Measurements from ENCODE around the gene KRTAP5-9.

KRTAP5-9 gene

DNA sequence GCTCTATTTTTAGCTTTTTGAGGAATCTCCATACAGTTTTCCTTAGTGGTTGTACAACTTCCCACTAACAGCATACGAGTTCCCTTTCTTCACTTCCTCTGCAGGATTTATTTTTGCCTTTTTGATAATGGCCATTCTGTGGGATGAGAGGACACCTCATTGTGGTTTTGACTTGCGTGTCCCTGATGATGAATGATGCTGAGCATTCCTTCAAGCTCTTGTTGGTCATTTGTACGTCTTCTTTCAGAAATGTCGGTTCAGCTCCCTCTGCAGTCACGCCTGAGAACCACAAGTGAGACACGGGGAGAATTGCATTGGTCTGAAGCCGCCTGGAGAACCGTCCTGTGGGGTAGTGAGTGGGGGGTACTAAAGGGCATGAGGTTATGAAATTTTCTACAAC is 15.2 kb downstream of the KRTAP5-9 start:
- Histone ChIP-seq H2BK15ac (ENCODE audit: low read length) (no peak overlapping the region), H3K14ac (ENCODE audit: low read length) (no peak overlapping the region), H3K27ac (replicated peaks; ENCODE audit: low read length) (no peak overlapping the region), H3K9me3 (replicated peaks in 1 of 2; ENCODE audit: control insufficient read depth in 2 of 2, insufficient read depth in 1 of 2, low read depth in 1 of 2, low read length in 2 of 2) (no peaks in the 10 kb centered on the region), H2BK120ac (ENCODE audit: low read depth, low read length) (no peak overlapping the region), H3K79me1 (ENCODE audit: low read depth, low read length) (no peaks in the 10 kb centered on the region), H2BK5ac (ENCODE audit: low read length) (no peak overlapping the region), H3K18ac (ENCODE audit: low read length) (no peak overlapping the region), H3K23ac (ENCODE audit: low read depth, low read length, poor library complexity) (no peak overlapping the region), H2BK12ac (ENCODE audit: low read length) (no peak overlapping the region), H3K36me3 (replicated peaks in 1 of 2; ENCODE audit: control insufficient read depth in 2 of 2, insufficient read depth in 2 of 2, low read length in 2 of 2) (no peaks in the 10 kb centered on the region), H4K8ac (ENCODE audit: low read depth, low read length) (no peak overlapping the region), H4K91ac (ENCODE audit: low read depth, low read length, poor library complexity) (no peak overlapping the region), H3K4me1 (ENCODE audit: control insufficient read depth in 2 of 2, insufficient read depth in 1 of 2, low read depth in 1 of 2, low read length in 2 of 2) (peaks cover 0 to 2% of the 10 kb centered on the region in 2 donors), H3K4me2 (ENCODE audit: insufficient read depth, low read length, poor library complexity, severe bottlenecking) (no peak overlapping the region), H2AK5ac (ENCODE audit: low read depth, low read length) (no peak overlapping the region), H3K27me3 (ENCODE audit: control insufficient read depth in 3 of 3, insufficient read depth in 3 of 3, low read depth in 1 of 3, low read length in 3 of 3) (peaks cover 0 to 4% (median 3%) of the 10 kb centered on the region in 3 experiments), H2AFZ (ENCODE audit: low read length) (no peak overlapping the region), H3K9ac (ENCODE audit: low read depth, low read length, poor library complexity) (no peak overlapping the region), H3K4ac (ENCODE audit: low read length) (no peak overlapping the region), H3K4me3 (ENCODE audit: low read length in 2 of 2) (no peak overlapping the region)
- peak; percentile 35 for DNase-seq (ENCODE audit: low spot score)
- no CpG with 5 or more reads among the region's 8 CpGs for WGBS, 2 donors (ENCODE audit: extremely low coverage in 2 of 2, insufficient read length in 2 of 2, insufficient replicate concordance in 1 of 2)

DNA sequence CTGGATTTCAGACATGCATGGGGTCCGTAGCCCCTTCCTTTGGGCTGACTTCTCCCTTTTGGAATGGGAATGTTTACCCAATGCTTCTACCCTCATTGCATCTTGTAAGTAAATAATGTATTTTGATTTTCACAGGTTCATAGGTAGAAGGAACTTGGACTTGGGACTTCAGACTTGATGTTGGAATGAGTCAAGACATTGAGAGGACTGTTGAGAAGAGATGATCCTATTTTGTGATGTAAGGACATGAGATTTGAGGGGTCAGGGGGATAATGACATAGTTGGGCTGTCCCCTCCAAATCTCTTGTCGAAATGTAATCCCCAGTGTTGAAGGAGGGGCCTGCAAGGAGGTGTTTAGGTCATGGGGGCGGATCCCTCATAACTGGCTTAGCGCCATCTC is 16.2 kb downstream of the KRTAP5-9 start:
- no peak overlapping the region for H4K8ac ChIP-seq (ENCODE audit: low read depth, low read length)
- peaks cover 0 to 2% of the 10 kb centered on the region in 2 donors for H3K4me1 ChIP-seq (ENCODE audit: control insufficient read depth in 2 of 2, insufficient read depth in 1 of 2, low read depth in 1 of 2, low read length in 2 of 2)
- no peak overlapping the region for H2AFZ ChIP-seq (ENCODE audit: low read length)

DNA sequence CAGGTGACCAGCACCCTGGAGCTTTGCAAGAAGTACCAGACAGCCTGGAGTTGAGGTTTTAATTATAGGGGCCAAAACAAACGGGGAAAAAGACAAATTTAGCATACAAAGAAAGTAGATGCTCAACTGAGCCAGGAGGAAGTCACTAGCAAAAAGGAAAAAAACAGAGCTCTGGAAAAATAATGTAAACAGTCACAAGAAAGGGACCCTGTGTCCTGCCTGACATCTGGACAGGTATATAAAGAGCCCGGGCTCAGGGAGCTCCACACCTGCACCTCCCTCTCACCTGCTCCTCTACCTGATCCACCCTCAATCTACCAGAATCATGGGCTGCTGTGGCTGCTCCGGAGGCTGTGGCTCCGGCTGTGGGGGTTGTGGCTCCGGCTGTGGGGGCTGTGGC is 17.0 kb downstream of the KRTAP5-9 start, which contains the start of gene KRTAP5-10:
TSS of gene KRTAP5-10 (plus strand) at position 301 of the 400 bp plus-strand sequence. CDS start at position 326, 25 bp downstream.
- no peak within 1 kb of the TSS for H3K9ac ChIP-seq (ENCODE audit: low read depth, low read length, poor library complexity)
- WGBS, 2 donors (ENCODE audit: extremely low coverage in 2 of 2, insufficient read length in 2 of 2, insufficient replicate concordance in 1 of 2), result no CpG with 5 or more reads among the region's 5 CpGs
- no peak within 1 kb of the TSS for H3K4me3 ChIP-seq (ENCODE audit: low read length in 2 of 2)
- H3K27me3 ChIP-seq (ENCODE audit: control insufficient read depth in 3 of 3, insufficient read depth in 3 of 3, low read depth in 1 of 3, low read length in 3 of 3), result peaks cover 0 to 4% (median 3%) of the 10 kb centered on the region in 3 experiments
- no peak within 1 kb of the TSS for H2BK5ac ChIP-seq (ENCODE audit: low read length)
- no peak within 1 kb of the TSS for H3K4me2 ChIP-seq (ENCODE audit: insufficient read depth, low read length, poor library complexity, severe bottlenecking)
- H3K27ac ChIP-seq (replicated peaks; ENCODE audit: low read length), result no peak within 1 kb of the TSS
- H4K8ac ChIP-seq (ENCODE audit: low read depth, low read length), result peak within 1 kb of the TSS; percentile 54
- H3K36me3 ChIP-seq (replicated peaks in 1 of 2; ENCODE audit: control insufficient read depth in 2 of 2, insufficient read depth in 2 of 2, low read length in 2 of 2), result no peaks in the 10 kb centered on the region
- no peak within 1 kb of the TSS for H3K4ac ChIP-seq (ENCODE audit: low read length)
- H3K23ac ChIP-seq (ENCODE audit: low read depth, low read length, poor library complexity), result no peak within 1 kb of the TSS
- peaks cover 0 to 2% of the 10 kb centered on the region in 2 donors for H3K4me1 ChIP-seq (ENCODE audit: control insufficient read depth in 2 of 2, insufficient read depth in 1 of 2, low read depth in 1 of 2, low read length in 2 of 2)
- H3K9me3 ChIP-seq (replicated peaks in 1 of 2; ENCODE audit: control insufficient read depth in 2 of 2, insufficient read depth in 1 of 2, low read depth in 1 of 2, low read length in 2 of 2), result no peaks in the 10 kb centered on the region
- H3K14ac ChIP-seq (ENCODE audit: low read length), result peak within 1 kb of the TSS; percentile 63
- no peak within 1 kb of the TSS for H2AFZ ChIP-seq (ENCODE audit: low read length)
- no peak for DNase-seq (ENCODE audit: low spot score)
- H3K79me1 ChIP-seq (ENCODE audit: low read depth, low read length), result no peaks in the 10 kb centered on the region
- no peak within 1 kb of the TSS for H4K91ac ChIP-seq (ENCODE audit: low read depth, low read length, poor library complexity)
- no peak within 1 kb of the TSS for H2BK15ac ChIP-seq (ENCODE audit: low read length)
- peak within 1 kb of the TSS; percentile 37 for H3K18ac ChIP-seq (ENCODE audit: low read length)
- no peak within 1 kb of the TSS for H2AK5ac ChIP-seq (ENCODE audit: low read depth, low read length)
- H2BK12ac ChIP-seq (ENCODE audit: low read length), result peak within 1 kb of the TSS; percentile 41
- H2BK120ac ChIP-seq (ENCODE audit: low read depth, low read length), result no peak within 1 kb of the TSS

More for the DNA sequence above, 16.2 kb downstream of the KRTAP5-9 start:
- Histone ChIP-seq H2BK120ac (ENCODE audit: low read depth, low read length) (no peak overlapping the region), H3K4me2 (ENCODE audit: insufficient read depth, low read length, poor library complexity, severe bottlenecking) (no peak overlapping the region), H3K9me3 (replicated peaks in 1 of 2; ENCODE audit: control insufficient read depth in 2 of 2, insufficient read depth in 1 of 2, low read depth in 1 of 2, low read length in 2 of 2) (no peaks in the 10 kb centered on the region), H3K36me3 (replicated peaks in 1 of 2; ENCODE audit: control insufficient read depth in 2 of 2, insufficient read depth in 2 of 2, low read length in 2 of 2) (no peaks in the 10 kb centered on the region), H2BK15ac (ENCODE audit: low read length) (no peak overlapping the region), H4K91ac (ENCODE audit: low read depth, low read length, poor library complexity) (no peak overlapping the region), H3K27me3 (ENCODE audit: control insufficient read depth in 3 of 3, insufficient read depth in 3 of 3, low read depth in 1 of 3, low read length in 3 of 3) (peaks cover 0 to 4% (median 3%) of the 10 kb centered on the region in 3 experiments), H3K4me3 (ENCODE audit: low read length in 2 of 2) (no peak overlapping the region), H2BK12ac (ENCODE audit: low read length) (no peak overlapping the region), H2BK5ac (ENCODE audit: low read length) (no peak overlapping the region), H3K79me1 (ENCODE audit: low read depth, low read length) (no peaks in the 10 kb centered on the region), H3K14ac (ENCODE audit: low read length) (no peak overlapping the region), H2AK5ac (ENCODE audit: low read depth, low read length) (no peak overlapping the region), H3K27ac (replicated peaks; ENCODE audit: low read length) (no peak overlapping the region), H3K9ac (ENCODE audit: low read depth, low read length, poor library complexity) (no peak overlapping the region), H3K23ac (ENCODE audit: low read depth, low read length, poor library complexity) (no peak overlapping the region), H3K4ac (ENCODE audit: low read length) (no peak overlapping the region), H3K18ac (ENCODE audit: low read length) (no peak overlapping the region)
- no CpG with 5 or more reads among the region's 4 CpGs for WGBS, 2 donors (ENCODE audit: extremely low coverage in 2 of 2, insufficient read length in 2 of 2, insufficient replicate concordance in 1 of 2)
- DNase-seq (ENCODE audit: low spot score), result no peak

DNA sequence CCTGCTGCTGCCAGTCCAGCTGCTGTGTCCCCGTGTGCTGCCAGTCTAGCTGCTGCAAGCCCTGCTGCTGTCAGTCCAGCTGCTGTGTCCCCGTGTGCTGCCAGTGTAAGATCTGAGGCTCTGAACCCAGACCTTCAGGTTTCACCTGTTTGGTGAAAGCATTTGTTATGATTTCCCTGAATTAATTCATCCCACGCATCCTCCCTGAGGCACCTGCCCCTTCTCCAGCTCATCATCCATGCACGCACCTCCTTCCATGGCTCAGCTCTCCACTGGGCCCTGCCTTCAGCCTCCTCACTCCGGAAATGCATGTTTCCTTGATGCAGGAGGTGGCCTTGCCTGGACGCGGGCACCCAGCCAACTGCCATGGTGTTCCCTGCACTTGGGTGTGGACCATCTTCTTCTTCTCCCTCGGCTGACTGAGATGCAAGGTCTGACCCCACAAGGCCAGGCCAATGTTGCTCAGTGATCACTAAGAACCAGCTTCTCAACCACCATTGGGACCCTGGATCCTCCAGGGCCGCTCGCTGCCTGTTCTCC is 17.9 kb downstream of the KRTAP5-9 start:
- H3K4me1 ChIP-seq (ENCODE audit: control insufficient read depth in 2 of 2, insufficient read depth in 1 of 2, low read depth in 1 of 2, low read length in 2 of 2), result peaks cover 0 to 2% of the 10 kb centered on the region in 2 donors
- H3K4ac ChIP-seq (ENCODE audit: low read length), result no peak overlapping the region
- H3K27ac ChIP-seq (replicated peaks; ENCODE audit: low read length), result no peak overlapping the region
- H2BK120ac ChIP-seq (ENCODE audit: low read depth, low read length), result no peak overlapping the region
- H3K9ac ChIP-seq (ENCODE audit: low read depth, low read length, poor library complexity), result no peak overlapping the region
- H3K18ac ChIP-seq (ENCODE audit: low read length), result peak overlapping the region; percentile 19
- no peak for DNase-seq (ENCODE audit: low spot score)
- H3K79me1 ChIP-seq (ENCODE audit: low read depth, low read length), result no peaks in the 10 kb centered on the region
- no peak overlapping the region for H3K4me2 ChIP-seq (ENCODE audit: insufficient read depth, low read length, poor library complexity, severe bottlenecking)
- H2AK5ac ChIP-seq (ENCODE audit: low read depth, low read length), result no peak overlapping the region
- no peak overlapping the region for H3K4me3 ChIP-seq (ENCODE audit: low read length in 2 of 2)
- H3K14ac ChIP-seq (ENCODE audit: low read length), result peak overlapping the region; percentile 63
- no peak overlapping the region for H2BK15ac ChIP-seq (ENCODE audit: low read length)
- H3K9me3 ChIP-seq (replicated peaks in 1 of 2; ENCODE audit: control insufficient read depth in 2 of 2, insufficient read depth in 1 of 2, low read depth in 1 of 2, low read length in 2 of 2), result no peaks in the 10 kb centered on the region
- no peak overlapping the region for H2BK5ac ChIP-seq (ENCODE audit: low read length)
- no CpG with 5 or more reads among the region's 10 CpGs for WGBS, 2 donors (ENCODE audit: extremely low coverage in 2 of 2, insufficient read length in 2 of 2, insufficient replicate concordance in 1 of 2)
- H4K91ac ChIP-seq (ENCODE audit: low read depth, low read length, poor library complexity), result no peak overlapping the region
- no peak overlapping the region for H2AFZ ChIP-seq (ENCODE audit: low read length)
- peak overlapping the region; percentile 41 for H2BK12ac ChIP-seq (ENCODE audit: low read length)
- no peaks in the 10 kb centered on the region for H3K36me3 ChIP-seq (replicated peaks in 1 of 2; ENCODE audit: control insufficient read depth in 2 of 2, insufficient read depth in 2 of 2, low read length in 2 of 2)
- H4K8ac ChIP-seq (ENCODE audit: low read depth, low read length), result peak overlapping the region; percentile 54
- H3K23ac ChIP-seq (ENCODE audit: low read depth, low read length, poor library complexity), result no peak overlapping the region
- H3K27me3 ChIP-seq (ENCODE audit: control insufficient read depth in 3 of 3, insufficient read depth in 3 of 3, low read depth in 1 of 3, low read length in 3 of 3), result peaks cover 0 to 7% (median 4%) of the 10 kb centered on the region in 3 experiments
